HepG2 (cell line): ENCODE data around the gene MARVELD3. TPM values are rescaled to one million over a fixed set of nuclear protein-coding genes. Genes with fewer than 3 reads are reported as not detected.

Experiments used
- DPF2 ChIP-seq: sonication (generic); formaldehyde crosslinking; IDR thresholded peaks from 2 replicates; pipeline ENCODE4 v1.4.0; 2020; ENCODE audit warnings: mild to moderate bottlenecking, low read depth, missing genetic modification reagents, borderline replicate concordance
- HNF4A ChIP-seq: sonication (generic); formaldehyde crosslinking; IDR thresholded peaks from 2 replicates; pipeline ENCODE4 v1.4.0; 2020; ENCODE audit warnings: missing genetic modification reagents
- MEF2D ChIP-seq: sonication (generic); formaldehyde crosslinking; IDR thresholded peaks from 2 replicates; pipeline ENCODE4 v1.5.1; 2020; ENCODE audit warnings: mild to moderate bottlenecking, missing genetic modification reagents
- NCOA5 ChIP-seq: sonication (generic); formaldehyde crosslinking; IDR thresholded peaks from 2 replicates; pipeline ENCODE4 v1.4.0; 2020; ENCODE audit warnings: missing genetic modification reagents
- TSC22D2 ChIP-seq: sonication (generic); formaldehyde crosslinking; IDR thresholded peaks from 2 replicates; pipeline ENCODE4 v1.5.1; 2020; ENCODE audit warnings: missing genetic modification reagents, mild to moderate bottlenecking, borderline replicate concordance
- ZC3H13 ChIP-seq: sonication (generic); formaldehyde crosslinking; IDR thresholded peaks from 2 replicates; pipeline ENCODE4 v1.8.1; 2023; ENCODE audit warnings: mild to moderate bottlenecking, missing genetic modification reagents, moderate library complexity
- ZFP62 ChIP-seq: sonication (generic); formaldehyde crosslinking; IDR thresholded peaks from 2 replicates; pipeline ENCODE4 v1.4.0; 2020; ENCODE audit warnings: missing genetic modification reagents
- ZNF484 ChIP-seq: sonication (generic); formaldehyde crosslinking; IDR thresholded peaks from 2 replicates; pipeline ENCODE4 v1.5.1; 2020; ENCODE audit warnings: mild to moderate bottlenecking, low read depth, missing genetic modification reagents, borderline replicate concordance
- ZNF569 ChIP-seq: sonication (generic); formaldehyde crosslinking; IDR thresholded peaks from 2 replicates; pipeline ENCODE4 v1.5.0; 2020; ENCODE audit warnings: mild to moderate bottlenecking, missing genetic modification reagents, moderate library complexity, borderline replicate concordance
- ZNF570 ChIP-seq: sonication (generic); formaldehyde crosslinking; IDR thresholded peaks from 2 replicates; pipeline ENCODE4 v1.4.0; 2020; ENCODE audit warnings: mild to moderate bottlenecking, missing genetic modification reagents, borderline replicate concordance
- ZNF773 ChIP-seq: sonication (generic); formaldehyde crosslinking; IDR thresholded peaks from 2 replicates; pipeline ENCODE4 v1.4.0; 2020; ENCODE audit warnings: missing genetic modification reagents, borderline replicate concordance
- polyA plus RNA-seq, 8 experiments: library from polyadenylated mRNA; depleted of rRNA in 3 of 8; stranded (reverse) in 7 of 8; unstranded in 1 of 8; fragments of >200 nt; fragmentation: Illumina TruSeq in 4 of 8; extraction: Trizol in 4 of 8; gene quantifications; 2 replicates each; pipeline versions ENCODE4 v1.2.1 to v1.2.3, GENCODE V29; 2011 to 2016; ENCODE audit warnings: low read depth in 4 of 8, missing spikeins in 1 of 8, mixed read lengths in 1 of 8; ENCODE audit not compliant: insufficient read depth in 1 of 8
- total RNA-seq, 5 experiments: library from RNA; depleted of rRNA; stranded (reverse); fragments of >200 nt; fragmentation: Illumina TruSeq; extraction: Trizol; gene quantifications; 2 replicates each; pipeline ENCODE4 v1.2.3, GENCODE V29; 2016; ENCODE audit warnings: low read depth in 1 of 5
- TF ChIP-seq, protein P1 (sequence below): sonication (generic); formaldehyde crosslinking; IDR thresholded peaks from 2 replicates; pipeline ENCODE4 v1.4.0; 2020; ENCODE audit warnings: mild to moderate bottlenecking, missing genetic modification reagents, borderline replicate concordance
- TF ChIP-seq, protein P2 (sequence below): sonication (generic); formaldehyde crosslinking; IDR thresholded peaks from 2 replicates; pipeline ENCODE4 v1.8.0; 2022; ENCODE audit warnings: missing genetic modification reagents, mild to moderate bottlenecking, moderate library complexity, borderline replicate concordance
- TF ChIP-seq, protein P3 (sequence below): sonication (generic); formaldehyde crosslinking; IDR thresholded peaks from 2 replicates; pipeline ENCODE4 v1.5.0; 2020; ENCODE audit warnings: missing genetic modification reagents
- TF ChIP-seq, protein P4 (sequence below): sonication (generic); formaldehyde crosslinking; IDR thresholded peaks from 2 replicates; pipeline ENCODE4 v1.4.0; 2020; ENCODE audit warnings: missing genetic modification reagents, borderline replicate concordance
- TF ChIP-seq, protein P5 (sequence below): sonication (generic); formaldehyde crosslinking; conservative IDR thresholded peaks from 2 replicates; pipeline ENCODE4 v1.4.0; 2020; ENCODE audit warnings: missing genetic modification reagents
- TF ChIP-seq, protein P6 (sequence below): sonication (generic); formaldehyde crosslinking; IDR thresholded peaks from 2 replicates; pipeline ENCODE4 v1.8.0; 2022; ENCODE audit warnings: mild to moderate bottlenecking, missing genetic modification reagents, borderline replicate concordance

Gene MARVELD3
- total and polyA plus RNA-seq, 2 of the 13 experiments (the other 11 are each of a cell fraction or from before 2014, with no cell fraction given), result 4.8 to 5.6 TPM

DNA sequence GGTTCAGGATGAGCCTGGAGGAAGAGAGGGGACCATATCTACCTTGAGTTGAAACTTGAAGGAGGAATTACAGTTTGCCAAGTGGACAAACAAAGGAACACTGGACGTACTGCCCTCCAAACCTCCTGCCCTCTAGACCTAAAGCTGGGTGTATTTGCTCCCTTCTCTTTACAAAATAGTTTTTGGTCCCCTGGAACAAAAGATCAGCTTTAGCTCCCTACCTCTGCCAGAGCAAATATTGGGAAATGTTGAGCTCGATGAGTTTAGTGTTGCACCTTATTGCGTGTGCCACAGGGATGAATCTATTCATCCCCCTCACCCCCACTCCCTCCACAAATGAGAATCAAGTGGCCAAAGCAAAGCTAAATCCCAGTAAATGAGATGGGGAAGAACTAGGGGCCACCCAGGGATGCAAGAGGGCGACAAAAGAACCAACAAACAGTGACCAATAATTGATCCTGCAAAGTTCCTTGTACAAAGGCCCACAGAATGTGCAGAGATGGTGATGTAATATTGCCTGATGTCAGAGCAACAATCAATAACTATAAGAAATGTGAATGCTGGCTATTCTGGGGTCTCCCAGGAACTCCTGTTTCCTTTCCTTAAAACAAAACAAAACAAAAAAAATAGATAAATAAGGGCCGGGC is 31.9 kb upstream of the MARVELD3 start (continued):
- TF ChIP-seq, protein P1, sequence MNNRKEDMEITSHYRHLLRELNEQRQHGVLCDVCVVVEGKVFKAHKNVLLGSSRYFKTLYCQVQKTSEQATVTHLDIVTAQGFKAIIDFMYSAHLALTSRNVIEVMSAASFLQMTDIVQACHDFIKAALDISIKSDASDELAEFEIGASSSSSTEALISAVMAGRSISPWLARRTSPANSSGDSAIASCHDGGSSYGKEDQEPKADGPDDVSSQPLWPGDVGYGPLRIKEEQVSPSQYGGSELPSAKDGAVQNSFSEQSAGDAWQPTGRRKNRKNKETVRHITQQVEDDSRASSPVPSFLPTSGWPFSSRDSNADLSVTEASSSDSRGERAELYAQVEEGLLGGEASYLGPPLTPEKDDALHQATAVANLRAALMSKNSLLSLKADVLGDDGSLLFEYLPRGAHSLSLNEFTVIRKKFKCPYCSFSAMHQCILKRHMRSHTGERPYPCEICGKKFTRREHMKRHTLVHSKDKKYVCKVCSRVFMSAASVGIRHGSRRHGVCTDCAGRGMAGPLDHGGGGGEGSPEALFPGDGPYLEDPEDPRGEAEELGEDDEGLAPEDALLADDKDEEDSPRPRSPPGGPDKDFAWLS (CRISPR knock-in tag), result no peak
- TF ChIP-seq, protein P2, sequence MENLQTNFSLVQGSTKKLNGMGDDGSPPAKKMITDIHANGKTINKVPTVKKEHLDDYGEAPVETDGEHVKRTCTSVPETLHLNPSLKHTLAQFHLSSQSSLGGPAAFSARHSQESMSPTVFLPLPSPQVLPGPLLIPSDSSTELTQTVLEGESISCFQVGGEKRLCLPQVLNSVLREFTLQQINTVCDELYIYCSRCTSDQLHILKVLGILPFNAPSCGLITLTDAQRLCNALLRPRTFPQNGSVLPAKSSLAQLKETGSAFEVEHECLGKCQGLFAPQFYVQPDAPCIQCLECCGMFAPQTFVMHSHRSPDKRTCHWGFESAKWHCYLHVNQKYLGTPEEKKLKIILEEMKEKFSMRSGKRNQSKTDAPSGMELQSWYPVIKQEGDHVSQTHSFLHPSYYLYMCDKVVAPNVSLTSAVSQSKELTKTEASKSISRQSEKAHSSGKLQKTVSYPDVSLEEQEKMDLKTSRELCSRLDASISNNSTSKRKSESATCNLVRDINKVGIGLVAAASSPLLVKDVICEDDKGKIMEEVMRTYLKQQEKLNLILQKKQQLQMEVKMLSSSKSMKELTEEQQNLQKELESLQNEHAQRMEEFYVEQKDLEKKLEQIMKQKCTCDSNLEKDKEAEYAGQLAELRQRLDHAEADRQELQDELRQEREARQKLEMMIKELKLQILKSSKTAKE, result no peak; the same call in 1 of the 2 replicates
- 0 out of 2 replicates have a peak, but pooled peaks have one; percentile 7 for TF ChIP-seq TSC22D2 (CRISPR knock-in tag)
- no peak for TF ChIP-seq ZNF569 (CRISPR knock-in tag)
- TF ChIP-seq ZNF773 (CRISPR knock-in tag), result no peak
- TF ChIP-seq NCOA5 (CRISPR knock-in tag), result no peak
- peak; percentile 82 for TF ChIP-seq DPF2 (CRISPR knock-in tag)
- no peak for TF ChIP-seq ZNF484 (CRISPR knock-in tag)
- TF ChIP-seq, protein P3, sequence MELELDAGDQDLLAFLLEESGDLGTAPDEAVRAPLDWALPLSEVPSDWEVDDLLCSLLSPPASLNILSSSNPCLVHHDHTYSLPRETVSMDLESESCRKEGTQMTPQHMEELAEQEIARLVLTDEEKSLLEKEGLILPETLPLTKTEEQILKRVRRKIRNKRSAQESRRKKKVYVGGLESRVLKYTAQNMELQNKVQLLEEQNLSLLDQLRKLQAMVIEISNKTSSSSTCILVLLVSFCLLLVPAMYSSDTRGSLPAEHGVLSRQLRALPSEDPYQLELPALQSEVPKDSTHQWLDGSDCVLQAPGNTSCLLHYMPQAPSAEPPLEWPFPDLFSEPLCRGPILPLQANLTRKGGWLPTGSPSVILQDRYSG (CRISPR knock-in tag), result no peak
- TF ChIP-seq MEF2D (CRISPR knock-in tag), result no peak
- TF ChIP-seq, protein P4, sequence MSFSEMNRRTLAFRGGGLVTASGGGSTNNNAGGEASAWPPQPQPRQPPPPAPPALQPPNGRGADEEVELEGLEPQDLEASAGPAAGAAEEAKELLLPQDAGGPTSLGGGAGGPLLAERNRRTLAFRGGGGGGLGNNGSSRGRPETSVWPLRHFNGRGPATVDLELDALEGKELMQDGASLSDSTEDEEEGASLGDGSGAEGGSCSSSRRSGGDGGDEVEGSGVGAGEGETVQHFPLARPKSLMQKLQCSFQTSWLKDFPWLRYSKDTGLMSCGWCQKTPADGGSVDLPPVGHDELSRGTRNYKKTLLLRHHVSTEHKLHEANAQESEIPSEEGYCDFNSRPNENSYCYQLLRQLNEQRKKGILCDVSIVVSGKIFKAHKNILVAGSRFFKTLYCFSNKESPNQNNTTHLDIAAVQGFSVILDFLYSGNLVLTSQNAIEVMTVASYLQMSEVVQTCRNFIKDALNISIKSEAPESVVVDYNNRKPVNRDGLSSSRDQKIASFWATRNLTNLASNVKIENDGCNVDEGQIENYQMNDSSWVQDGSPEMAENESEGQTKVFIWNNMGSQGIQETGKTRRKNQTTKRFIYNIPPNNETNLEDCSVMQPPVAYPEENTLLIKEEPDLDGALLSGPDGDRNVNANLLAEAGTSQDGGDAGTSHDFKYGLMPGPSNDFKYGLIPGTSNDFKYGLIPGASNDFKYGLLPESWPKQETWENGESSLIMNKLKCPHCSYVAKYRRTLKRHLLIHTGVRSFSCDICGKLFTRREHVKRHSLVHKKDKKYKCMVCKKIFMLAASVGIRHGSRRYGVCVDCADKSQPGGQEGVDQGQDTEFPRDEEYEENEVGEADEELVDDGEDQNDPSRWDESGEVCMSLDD (CRISPR knock-in tag), result 0 out of 2 replicates have a peak, but pooled peaks have one; percentile 15
- no peak for TF ChIP-seq ZNF570 (CRISPR knock-in tag)
- TF ChIP-seq, protein P5, sequence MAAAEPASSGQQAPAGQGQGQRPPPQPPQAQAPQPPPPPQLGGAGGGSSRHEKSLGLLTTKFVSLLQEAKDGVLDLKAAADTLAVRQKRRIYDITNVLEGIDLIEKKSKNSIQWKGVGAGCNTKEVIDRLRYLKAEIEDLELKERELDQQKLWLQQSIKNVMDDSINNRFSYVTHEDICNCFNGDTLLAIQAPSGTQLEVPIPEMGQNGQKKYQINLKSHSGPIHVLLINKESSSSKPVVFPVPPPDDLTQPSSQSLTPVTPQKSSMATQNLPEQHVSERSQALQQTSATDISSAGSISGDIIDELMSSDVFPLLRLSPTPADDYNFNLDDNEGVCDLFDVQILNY (CRISPR knock-in tag), result no peak
- peak; percentile 88 for TF ChIP-seq HNF4A
- TF ChIP-seq ZFP62 (CRISPR knock-in tag), result no peak
- TF ChIP-seq ZC3H13 (CRISPR knock-in tag), result no peak
- TF ChIP-seq, protein P6, sequence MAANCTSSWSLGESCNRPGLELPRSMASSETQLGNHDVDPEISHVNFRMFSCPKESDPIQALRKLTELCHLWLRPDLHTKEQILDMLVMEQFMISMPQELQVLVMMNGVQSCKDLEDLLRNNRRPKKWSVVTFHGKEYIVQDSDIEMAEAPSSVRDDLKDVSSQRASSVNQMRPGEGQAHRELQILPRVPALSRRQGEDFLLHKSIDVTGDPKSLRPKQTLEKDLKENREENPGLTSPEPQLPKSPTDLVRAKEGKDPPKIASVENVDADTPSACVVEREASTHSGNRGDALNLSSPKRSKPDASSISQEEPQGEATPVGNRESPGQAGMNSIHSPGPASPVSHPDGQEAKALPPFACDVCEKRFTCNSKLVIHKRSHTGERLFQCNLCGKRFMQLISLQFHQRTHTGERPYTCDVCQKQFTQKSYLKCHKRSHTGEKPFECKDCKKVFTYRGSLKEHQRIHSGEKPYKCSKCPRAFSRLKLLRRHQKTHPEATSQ (CRISPR knock-in tag), result no peak
